ENCODE measurements around the gene LRP1B. TPM values are rescaled to one million over a fixed set of nuclear protein-coding genes. Genes with fewer than 3 reads are reported as not detected.
A peak's percentile ranks its signal among the peaks of the same experiment; 100 is the strongest.

Gene LRP1B
- total RNA-seq, 8 experiments from 2014 or later, result 0.04 to 31.2 (median 11.5) TPM

DNA sequence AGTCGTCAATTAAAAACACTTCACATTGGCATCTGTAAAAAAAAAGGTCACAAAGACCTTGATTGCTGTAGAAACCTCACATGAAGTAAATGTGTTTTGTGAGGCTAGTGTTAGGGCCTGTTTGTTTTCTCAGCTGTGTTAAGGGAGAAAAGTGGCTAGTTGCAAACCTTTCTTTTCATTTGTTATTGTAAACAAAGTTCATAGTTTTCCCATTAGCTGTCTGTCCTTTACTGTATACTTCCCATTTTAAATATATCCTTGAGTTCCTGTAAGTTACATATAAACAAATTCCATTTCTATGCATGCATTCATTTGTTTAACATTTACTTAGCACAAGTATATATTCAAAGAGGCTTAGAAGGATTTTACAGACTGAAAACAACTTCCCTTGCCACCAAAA is 1250.2 kb downstream of the LRP1B start:
- no peak overlapping the region for H3K27ac ChIP-seq
- H3K4me3 ChIP-seq, result no peak overlapping the region
- in situ Hi-C loops (cut with MboI; ENCODE audit: low pct_unique_long_range_greater_than_20kb in 2 of 9, low sequenced_read_pairs in 9 of 9, unreplicated experiment in 9 of 9), result no loop called here
- peak in 2 of 8 experiments; percentile 35 to 87 for ATAC-seq (replicated peaks in 6 of 8)
- WGBS, 10 experiments, result 11 to 100% (median 67%) methylated on average over 1 of the region's 1 CpG; no CpG with 5 or more reads in 3 of the 10 experiments
- H3K4me1 ChIP-seq (replicated peaks in 1 of 2), result no peaks in the 10 kb centered on the region

DNA sequence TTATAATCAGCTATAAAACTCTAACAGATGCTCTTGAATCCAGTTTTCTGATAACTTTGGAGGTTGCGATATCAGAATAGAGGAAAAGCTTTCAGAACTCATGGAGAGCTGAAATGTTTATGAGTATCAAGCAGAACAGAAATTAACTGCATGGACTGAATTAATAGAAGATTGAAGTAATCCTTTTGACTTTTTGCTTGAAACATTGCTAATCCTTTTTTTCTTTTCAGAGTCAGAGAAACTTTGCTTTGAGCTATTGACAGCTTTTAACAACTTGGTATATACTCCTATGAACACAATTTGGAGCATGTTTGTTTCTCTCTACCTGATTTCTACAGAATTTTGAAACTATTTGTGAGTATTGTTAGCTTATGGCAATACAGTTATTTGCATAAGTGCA is 1254.8 kb downstream of the LRP1B start:
- 80 to 100% (median 93%) methylated on average over 1 of the region's 1 CpG; no CpG with 5 or more reads in 2 of the 10 experiments for WGBS, 10 experiments
- in situ Hi-C loops (cut with MboI; ENCODE audit: low pct_unique_long_range_greater_than_20kb in 2 of 9, low sequenced_read_pairs in 9 of 9, unreplicated experiment in 9 of 9), result no loop called here
- no peaks in the 10 kb centered on the region for H3K4me1 ChIP-seq (replicated peaks in 1 of 2)

DNA sequence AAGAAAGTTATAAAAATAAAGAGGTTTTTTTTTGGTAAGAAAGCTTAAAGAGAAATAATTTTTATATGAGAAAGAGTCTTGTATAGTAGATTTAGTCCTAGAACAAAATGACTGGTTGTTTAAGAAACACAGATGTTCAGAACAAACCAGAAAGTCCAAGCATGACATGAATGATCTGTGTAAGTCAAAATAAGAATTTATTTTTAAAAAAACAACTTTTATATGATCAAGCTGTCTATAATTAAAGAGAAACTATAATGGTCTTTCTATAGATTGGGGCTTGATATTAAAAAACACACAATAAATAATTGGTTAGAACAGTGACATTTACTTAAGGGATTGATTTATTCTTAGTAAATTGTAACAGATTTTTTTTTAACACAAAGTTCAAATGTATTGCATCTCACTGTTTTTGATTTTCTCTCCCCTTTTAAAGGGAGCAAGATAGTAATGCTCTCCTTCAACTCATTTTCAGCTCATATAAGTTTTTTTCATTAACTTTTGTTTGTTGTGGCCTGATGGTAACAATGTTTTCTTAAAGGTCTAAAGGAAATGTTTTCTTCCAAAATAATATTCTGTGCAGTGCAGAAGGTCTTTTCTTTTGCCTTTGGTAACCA is 1256.8 kb downstream of the LRP1B start:
- Histone ChIP-seq H3K27ac (no peak overlapping the region), H3K4me1 (replicated peaks in 1 of 2) (no peaks in the 10 kb centered on the region), H3K4me3 (no peak overlapping the region)
- no peak for ATAC-seq (replicated peaks in 6 of 8)
- in situ Hi-C loops (cut with MboI; ENCODE audit: low pct_unique_long_range_greater_than_20kb in 2 of 9, low sequenced_read_pairs in 9 of 9, unreplicated experiment in 9 of 9), result loop anchor here in 1 of 9 experiments (25.0 kb wide), 1 partner anchor 1087 kb away; no protein-coding TSS in a partner anchor

More for the DNA sequence above, 1254.8 kb downstream of the LRP1B start:
- Histone ChIP-seq H3K27ac (no peak overlapping the region), H3K4me3 (no peak overlapping the region)
- no peak for ATAC-seq (replicated peaks in 6 of 8)

DNA sequence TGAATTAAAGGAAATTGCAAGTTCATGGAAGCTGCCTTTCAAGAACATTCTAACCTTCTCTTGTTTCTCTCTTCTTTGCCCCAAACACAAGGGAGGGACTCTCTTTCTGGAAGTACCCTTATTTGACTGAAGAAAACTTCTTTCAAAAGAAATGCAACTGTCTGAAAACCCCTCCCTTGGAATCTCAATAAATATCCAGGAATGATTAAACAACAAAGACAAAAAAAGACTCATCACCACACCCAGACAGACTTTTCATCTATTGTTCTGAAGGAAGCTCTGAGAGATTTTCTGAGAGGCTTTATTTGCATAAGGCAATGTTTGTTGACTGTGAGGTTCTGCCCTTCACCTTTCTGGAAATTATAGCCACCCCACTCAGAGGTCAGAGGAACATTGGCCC is 1260.9 kb downstream of the LRP1B start:
- H3K4me1 ChIP-seq (replicated peaks in 1 of 2), result no peaks in the 10 kb centered on the region
- H3K4me3 ChIP-seq, result no peak overlapping the region
- in situ Hi-C loops (cut with MboI; ENCODE audit: low pct_unique_long_range_greater_than_20kb in 2 of 9, low sequenced_read_pairs in 9 of 9, unreplicated experiment in 9 of 9), result loop anchor here in 1 of 9 experiments (25.0 kb wide), 1 partner anchor 1083 kb away; no protein-coding TSS in a partner anchor
- no peak overlapping the region for H3K27ac ChIP-seq
- peak in 2 of 8 experiments; percentile 18 to 72 for ATAC-seq (replicated peaks in 6 of 8)

DNA sequence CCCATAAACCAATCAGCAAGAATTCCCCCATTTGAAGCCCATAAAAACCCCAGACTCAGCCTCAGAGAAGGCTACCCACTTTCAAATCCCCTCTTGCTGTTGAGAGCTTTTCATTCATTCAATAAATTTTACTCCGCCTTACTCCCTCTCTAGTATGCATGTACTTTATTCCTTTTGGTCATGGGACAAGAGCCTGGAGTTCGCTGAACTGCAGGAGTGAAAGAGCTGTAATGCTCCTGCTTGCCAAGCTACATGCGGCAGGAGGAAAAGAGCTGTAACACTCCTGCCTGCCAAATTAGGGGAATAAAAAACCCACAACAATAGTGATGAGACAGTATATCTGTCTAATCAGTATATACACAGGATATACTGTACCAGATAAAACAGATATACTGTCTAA is 1261.7 kb downstream of the LRP1B start:
- H3K4me1 ChIP-seq (replicated peaks in 1 of 2), result no peaks in the 10 kb centered on the region
- ATAC-seq (replicated peaks in 6 of 8), result peak in 1 of 8 experiments; percentile 42
- WGBS, 10 experiments, result 51 to 100% (median 87%) methylated on average over 1 to 3 of the region's 3 CpGs
- H3K4me3 ChIP-seq, result no peak overlapping the region
- in situ Hi-C loops (cut with MboI; ENCODE audit: low pct_unique_long_range_greater_than_20kb in 2 of 9, low sequenced_read_pairs in 9 of 9, unreplicated experiment in 9 of 9), result loop anchor here in 1 of 9 experiments (25.0 kb wide), 1 partner anchor 1082 kb away; no protein-coding TSS in a partner anchor
- H3K27ac ChIP-seq, result no peak overlapping the region

DNA sequence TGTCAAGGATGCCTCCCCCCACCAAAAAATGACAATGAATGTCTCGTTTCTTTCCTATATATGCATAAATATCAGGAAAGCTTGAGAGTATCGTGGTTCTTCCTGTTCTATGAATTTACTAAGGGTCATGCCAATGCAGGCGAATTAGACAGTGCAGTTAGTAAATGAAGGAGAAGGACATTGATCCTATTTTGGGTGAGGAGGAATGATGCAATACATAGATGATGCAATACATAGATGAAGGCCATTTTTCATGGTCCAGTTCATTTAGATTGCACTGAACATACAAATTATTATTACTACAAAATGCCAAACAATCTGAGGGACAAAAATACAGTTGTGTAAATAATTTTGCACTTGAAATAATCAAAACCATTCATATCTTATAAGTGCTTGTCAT is 1265.0 kb downstream of the LRP1B start:
- in situ Hi-C loops (cut with MboI; ENCODE audit: low pct_unique_long_range_greater_than_20kb in 2 of 9, low sequenced_read_pairs in 9 of 9, unreplicated experiment in 9 of 9), result loop anchor here in 1 of 9 experiments (25.0 kb wide), 1 partner anchor 1079 kb away; no protein-coding TSS in a partner anchor
- Histone ChIP-seq H3K4me3 (no peak overlapping the region), H3K27ac (no peak overlapping the region), H3K4me1 (replicated peaks in 1 of 2) (no peaks in the 10 kb centered on the region)
- peak in 1 of 8 experiments; percentile 60 for ATAC-seq (replicated peaks in 6 of 8)
- WGBS, 10 experiments, result 33 to 100% (median 84%) methylated on average over 1 to 3 of the region's 3 CpGs

DNA sequence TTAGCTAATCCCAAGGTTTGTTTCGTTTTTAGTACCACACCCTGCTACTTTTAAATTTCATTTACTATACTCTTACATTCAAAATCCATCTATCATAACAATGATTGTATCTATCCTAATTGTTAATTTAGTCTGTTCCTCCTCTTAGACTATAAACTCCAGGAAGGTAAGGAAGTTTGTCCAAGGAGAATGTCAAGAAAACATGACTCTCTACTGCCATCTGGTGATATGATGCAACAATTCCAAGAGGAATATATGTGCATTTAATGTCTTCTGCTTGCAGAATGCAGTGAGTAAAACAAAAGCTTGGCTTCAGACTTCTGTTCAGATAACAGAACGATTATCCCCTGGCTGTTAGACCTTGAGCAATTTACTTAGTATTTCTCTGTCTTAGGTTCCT is 1267.1 kb downstream of the LRP1B start:
- in situ Hi-C loops (cut with MboI; ENCODE audit: low pct_unique_long_range_greater_than_20kb in 2 of 9, low sequenced_read_pairs in 9 of 9, unreplicated experiment in 9 of 9), result loop anchor here in 1 of 9 experiments (25.0 kb wide), 1 partner anchor 1076 kb away; no protein-coding TSS in a partner anchor
- WGBS, 10 experiments, result 0 to 100% (median 43%) methylated on average over 1 to 2 of the region's 2 CpGs; no CpG with 5 or more reads in 1 of the 10 experiments
- peak in 3 of 8 experiments; percentile 56 to 69 (median 59) for ATAC-seq (replicated peaks in 6 of 8)

DNA sequence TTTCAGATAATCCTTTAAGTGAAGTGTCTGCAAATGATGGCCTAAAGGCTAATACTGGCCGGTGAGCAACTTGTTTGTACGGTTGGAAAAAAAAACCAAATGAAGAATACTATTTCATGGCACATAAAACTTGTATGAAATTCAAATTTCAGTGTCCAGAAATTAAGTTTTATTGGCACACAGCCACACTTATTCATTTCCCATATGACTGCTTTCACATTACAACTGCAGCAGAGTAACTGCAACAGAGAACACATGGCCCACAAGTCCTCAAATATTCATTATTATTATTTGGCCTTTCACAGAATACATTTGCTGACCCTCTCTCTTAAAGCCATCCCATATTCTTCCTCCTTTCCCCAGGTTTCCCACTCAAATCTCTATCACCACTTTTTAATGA is 1268.6 kb downstream of the LRP1B start:
- H3K4me3 ChIP-seq, result no peak overlapping the region
- 4 to 100% (median 50%) methylated on average over 1 to 2 of the region's 2 CpGs; no CpG with 5 or more reads in 2 of the 10 experiments for WGBS, 10 experiments
- H3K4me1 ChIP-seq (replicated peaks in 1 of 2), result no peaks in the 10 kb centered on the region
- in situ Hi-C loops (cut with MboI; ENCODE audit: low pct_unique_long_range_greater_than_20kb in 2 of 9, low sequenced_read_pairs in 9 of 9, unreplicated experiment in 9 of 9), result loop anchor here in 1 of 9 experiments (25.0 kb wide), 1 partner anchor 1075 kb away; no protein-coding TSS in a partner anchor
- H3K27ac ChIP-seq, result no peak overlapping the region
- ATAC-seq (replicated peaks in 6 of 8), result peak in 1 of 8 experiments; percentile 40

More for the DNA sequence above, 1267.1 kb downstream of the LRP1B start:
- no peak overlapping the region for H3K27ac ChIP-seq
- no peak overlapping the region for H3K4me3 ChIP-seq
- H3K4me1 ChIP-seq (replicated peaks in 1 of 2), result no peaks in the 10 kb centered on the region

DNA sequence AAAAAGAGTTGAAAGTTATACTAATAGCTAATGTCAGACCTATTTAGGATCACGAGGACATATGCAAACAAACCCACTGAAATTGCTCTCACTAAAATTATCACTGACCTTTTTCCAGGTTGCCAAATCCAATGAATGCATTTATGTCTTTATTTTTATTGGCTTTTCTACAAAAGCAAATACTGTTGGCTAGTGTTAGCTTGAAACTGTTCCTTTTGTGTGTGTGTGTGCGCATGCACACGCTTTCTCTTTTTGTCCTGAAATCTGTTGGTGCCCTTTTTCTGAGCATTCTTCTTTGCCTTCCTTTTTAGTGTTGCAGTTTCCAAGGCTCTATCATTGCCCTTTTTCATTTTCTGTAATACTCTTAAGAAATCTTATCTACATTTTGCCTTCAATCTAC is 1269.2 kb downstream of the LRP1B start:
- 68 to 100% (median 90%) methylated on average over 2 to 3 of the region's 3 CpGs; no CpG with 5 or more reads in 1 of the 10 experiments for WGBS, 10 experiments
- H3K4me3 ChIP-seq, result no peak overlapping the region
- no peaks in the 10 kb centered on the region for H3K4me1 ChIP-seq (replicated peaks in 1 of 2)
- in situ Hi-C loops (cut with MboI; ENCODE audit: low pct_unique_long_range_greater_than_20kb in 2 of 9, low sequenced_read_pairs in 9 of 9, unreplicated experiment in 9 of 9), result loop anchor here in 1 of 9 experiments (25.0 kb wide), 1 partner anchor 1074 kb away; no protein-coding TSS in a partner anchor
- H3K27ac ChIP-seq, result no peak overlapping the region
- no peak for ATAC-seq (replicated peaks in 6 of 8)

DNA sequence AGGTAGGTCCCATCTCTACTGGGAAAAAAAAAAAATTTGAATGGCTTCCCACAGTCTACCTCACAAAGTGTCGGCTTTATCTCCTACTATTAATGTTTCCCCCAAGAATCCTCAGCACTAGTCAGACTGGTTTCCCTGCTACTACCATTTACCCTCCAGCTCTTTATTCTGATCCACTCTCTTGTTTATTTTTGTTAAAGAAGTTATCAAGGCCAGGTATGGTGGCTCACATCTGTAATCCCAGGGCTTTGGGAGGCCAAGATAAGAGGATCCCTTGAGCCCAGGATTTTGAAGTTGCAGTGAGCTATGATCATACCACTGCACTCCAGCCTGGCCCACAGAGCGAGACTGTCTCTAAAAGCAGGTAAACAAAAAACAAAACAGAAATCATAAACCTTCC is 1275.3 kb downstream of the LRP1B start:
- Histone ChIP-seq H3K4me3 (no peak overlapping the region), H3K4me1 (replicated peaks in 1 of 2) (no peaks in the 10 kb centered on the region), H3K27ac (no peak overlapping the region)
- 50 to 100% (median 93%) methylated on average over 1 to 2 of the region's 2 CpGs; no CpG with 5 or more reads in 2 of the 10 experiments for WGBS, 10 experiments
- ATAC-seq (replicated peaks in 6 of 8), result no peak
- in situ Hi-C loops (cut with MboI; ENCODE audit: low pct_unique_long_range_greater_than_20kb in 2 of 9, low sequenced_read_pairs in 9 of 9, unreplicated experiment in 9 of 9), result loop anchor here in 1 of 9 experiments (25.0 kb wide), 1 partner anchor 1068 kb away; no protein-coding TSS in a partner anchor

DNA sequence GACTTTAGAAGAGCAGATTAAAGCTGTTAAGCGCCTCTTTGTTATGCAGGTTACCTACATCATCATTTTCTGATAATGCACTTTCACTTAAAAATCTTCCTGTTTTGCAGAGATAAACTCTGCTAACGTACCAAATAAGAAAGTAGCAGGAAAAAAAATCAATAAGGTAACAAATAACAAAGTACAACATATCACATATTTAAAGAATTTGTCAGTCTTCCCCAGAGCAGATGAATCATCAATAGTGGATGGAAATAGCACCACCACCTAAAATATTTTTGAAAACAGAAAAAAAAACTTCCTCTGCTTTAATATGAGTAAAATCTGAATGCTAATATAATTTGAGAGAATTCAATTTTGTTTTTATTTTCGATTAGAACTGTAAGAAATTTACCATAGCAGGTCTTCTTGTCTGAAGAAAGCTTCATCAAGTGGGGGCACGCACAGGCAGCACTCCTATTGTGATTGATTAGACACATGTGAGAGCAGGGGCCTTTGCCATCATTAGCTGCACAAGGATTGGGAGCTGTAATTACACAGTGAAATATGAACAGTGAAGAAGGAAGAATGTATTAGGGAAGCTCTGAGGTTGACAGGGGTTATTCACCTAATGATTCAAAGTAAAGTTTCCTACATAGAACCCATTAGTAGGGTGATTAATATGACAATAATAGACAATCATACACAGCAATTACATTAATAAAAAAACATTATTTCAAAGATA is 1279.4 kb downstream of the LRP1B start:
- no peak overlapping the region for H3K27ac ChIP-seq
- in situ Hi-C loops (cut with MboI; ENCODE audit: low pct_unique_long_range_greater_than_20kb in 2 of 9, low sequenced_read_pairs in 9 of 9, unreplicated experiment in 9 of 9), result loop anchor here in 1 of 9 experiments (25.0 kb wide), 1 partner anchor 1064 kb away; no protein-coding TSS in a partner anchor
- 27 to 68% (median 59%) methylated on average over 2 to 4 of the region's 4 CpGs for WGBS, 10 experiments
- peak in 5 of 8 experiments; percentile 99 to 100 (median 99) for ATAC-seq (replicated peaks in 6 of 8)
- H3K4me3 ChIP-seq, result no peak overlapping the region
- no peaks in the 10 kb centered on the region for H3K4me1 ChIP-seq (replicated peaks in 1 of 2)

DNA sequence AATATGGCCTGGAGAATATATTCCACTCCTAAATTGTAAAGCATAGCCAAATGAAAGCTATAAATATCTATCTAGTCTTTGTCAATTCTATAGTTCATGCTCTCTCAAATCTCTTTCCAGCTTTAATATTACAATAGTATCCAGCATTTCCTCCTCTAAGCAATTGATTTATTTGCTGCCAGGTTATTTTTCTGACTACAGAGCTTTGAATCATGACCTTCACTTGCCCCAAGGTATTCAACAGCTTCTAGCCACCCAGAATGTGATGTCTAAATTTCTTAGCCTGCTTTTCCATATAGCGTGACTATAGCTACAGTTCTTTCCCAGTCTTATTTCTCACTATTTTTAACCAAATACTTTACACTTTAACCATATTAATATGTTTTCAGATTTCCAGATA is 1287.6 kb downstream of the LRP1B start:
- H3K27ac ChIP-seq, result no peak overlapping the region
- in situ Hi-C loops (cut with MboI; ENCODE audit: low pct_unique_long_range_greater_than_20kb in 2 of 9, low sequenced_read_pairs in 9 of 9, unreplicated experiment in 9 of 9), result no loop called here
- no peaks in the 10 kb centered on the region for H3K4me1 ChIP-seq (replicated peaks in 1 of 2)
- H3K4me3 ChIP-seq, result no peak overlapping the region
- ATAC-seq (replicated peaks in 6 of 8), result peak in 3 of 8 experiments; percentile 33 to 74 (median 65)
- 56 to 100% (median 100%) methylated on average over 1 of the region's 1 CpG; no CpG with 5 or more reads in 1 of the 10 experiments for WGBS, 10 experiments

DNA sequence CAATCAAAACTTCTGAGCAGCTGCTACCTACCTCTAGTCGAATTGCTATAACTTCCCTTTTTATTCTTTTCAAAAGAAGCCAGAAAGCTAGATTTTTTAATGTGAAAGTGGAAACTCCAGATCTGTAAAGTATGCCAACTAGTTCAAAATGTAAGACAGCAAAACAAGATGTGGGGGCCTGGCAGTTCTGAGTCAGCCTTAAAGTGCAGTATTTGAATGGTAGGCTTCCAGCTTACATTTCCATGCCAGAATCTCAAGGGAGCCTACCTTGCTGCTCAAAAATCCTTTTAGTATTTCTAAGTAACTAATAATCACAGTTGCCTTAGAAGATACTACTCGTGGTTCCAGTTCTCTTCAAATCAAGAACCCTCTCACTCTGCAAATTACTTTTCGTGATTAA is 1288.7 kb downstream of the LRP1B start:
- no peaks in the 10 kb centered on the region for H3K4me1 ChIP-seq (replicated peaks in 1 of 2)
- ATAC-seq (replicated peaks in 6 of 8), result no peak
- 19 to 100% (median 88%) methylated on average over 1 to 3 of the region's 3 CpGs for WGBS, 10 experiments
- in situ Hi-C loops (cut with MboI; ENCODE audit: low pct_unique_long_range_greater_than_20kb in 2 of 9, low sequenced_read_pairs in 9 of 9, unreplicated experiment in 9 of 9), result no loop called here
- no peak overlapping the region for H3K4me3 ChIP-seq
- H3K27ac ChIP-seq, result no peak overlapping the region
